SKM-1 treated with dmso at 0.1 percent for 144 hours (cell line): ENCODE results near the gene C1orf232.

Source experiments
- DNase-seq: peaks from one replicate; lab custom pipeline; 2025; ENCODE audit not compliant: unreplicated experiment; lab: John Stamatoyannopoulos, UW

C1orf232 gene

DNA sequence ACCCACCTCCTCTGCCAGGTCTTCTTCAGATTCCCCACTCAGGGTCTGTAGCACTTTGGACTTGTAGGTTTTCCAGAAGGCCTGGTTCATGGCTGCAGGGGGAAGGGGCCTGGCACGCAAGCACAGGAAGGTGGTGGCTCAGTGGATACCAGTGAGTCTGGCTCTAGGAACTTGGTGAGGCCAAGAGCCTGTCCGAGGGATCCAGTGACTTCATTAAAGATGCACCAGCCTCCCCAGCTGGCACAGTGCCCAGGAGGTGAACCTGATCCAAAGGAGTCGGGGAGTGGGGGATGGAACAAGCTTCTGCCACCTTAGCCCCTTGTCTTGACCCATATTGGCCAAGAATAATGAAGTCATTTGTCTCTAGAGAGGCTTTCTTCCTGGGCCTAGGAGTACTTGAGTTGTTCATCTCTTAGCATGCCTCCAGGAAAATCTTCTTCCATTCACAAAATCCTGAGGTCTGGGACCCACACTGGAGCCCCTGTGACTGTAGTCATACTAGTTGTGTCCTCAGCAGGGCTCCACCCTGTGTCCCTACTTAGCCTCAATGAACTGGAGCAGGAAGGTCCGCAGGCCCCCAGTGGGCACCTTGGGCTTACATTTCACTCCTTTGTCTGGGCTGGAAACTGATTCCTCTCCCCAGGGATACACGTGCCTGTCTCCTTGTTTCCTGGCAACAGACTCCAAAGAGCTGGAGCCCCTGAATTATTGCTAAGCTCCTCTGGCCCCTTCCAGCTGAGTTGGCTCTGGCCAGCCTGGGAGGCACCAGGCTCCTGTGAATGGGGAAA is at the start of gene C1orf232:
TSS of gene C1orf232 (minus strand) at position 554 of the 788 bp plus-strand sequence. CDS start at position 90, 464 bp downstream.
- DNase-seq = no peak

DNA sequence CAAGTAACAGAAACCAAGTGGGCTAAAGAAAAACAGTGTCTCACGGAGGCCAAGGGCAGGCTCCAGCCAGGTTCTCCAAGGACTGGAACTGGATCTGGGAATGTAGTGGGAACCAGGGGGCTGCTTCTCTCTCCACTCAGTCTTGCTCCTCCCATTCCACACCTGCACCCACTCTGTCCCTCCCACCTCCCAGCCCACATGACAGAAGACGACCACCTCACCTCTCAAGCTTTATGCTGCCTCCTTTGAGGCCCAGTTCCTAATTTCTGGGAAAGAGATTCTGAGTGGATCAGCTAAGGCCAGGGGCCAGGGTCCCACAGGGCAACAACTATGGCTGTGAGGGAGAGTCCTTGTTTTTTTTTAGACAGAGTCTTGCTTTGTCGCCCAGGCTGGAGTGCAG is 46.5 kb upstream of the C1orf232 start:
- DNase-seq = no peak

DNA sequence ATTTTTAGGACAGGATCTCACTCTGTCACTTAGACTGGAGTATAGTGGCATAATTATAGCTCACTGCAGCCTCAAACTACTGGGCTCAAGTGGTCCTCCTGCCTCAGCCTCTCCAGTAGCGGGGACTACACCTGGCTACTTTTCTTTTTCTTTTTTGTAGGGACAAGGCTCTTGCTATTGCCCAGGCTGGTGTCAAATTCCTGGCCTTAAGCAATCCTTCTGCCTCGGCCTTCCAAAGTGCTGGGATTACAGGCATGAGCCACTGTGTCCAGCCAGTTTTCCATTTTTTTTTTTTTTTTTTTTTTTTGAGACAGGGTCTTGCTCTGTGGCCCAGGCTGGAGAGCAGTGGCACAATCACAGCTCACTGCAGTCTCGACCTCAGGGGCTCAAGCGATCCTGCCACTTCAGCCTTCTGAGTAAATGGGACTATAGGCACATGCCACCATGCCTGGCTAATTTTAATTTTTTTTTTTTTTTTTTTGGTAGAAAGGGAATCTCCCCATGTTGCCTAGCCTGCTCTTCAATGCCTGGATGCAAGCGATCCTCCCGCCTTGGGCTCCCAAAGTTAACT is 44.7 kb upstream of the C1orf232 start:
- no peak for DNase-seq

DNA sequence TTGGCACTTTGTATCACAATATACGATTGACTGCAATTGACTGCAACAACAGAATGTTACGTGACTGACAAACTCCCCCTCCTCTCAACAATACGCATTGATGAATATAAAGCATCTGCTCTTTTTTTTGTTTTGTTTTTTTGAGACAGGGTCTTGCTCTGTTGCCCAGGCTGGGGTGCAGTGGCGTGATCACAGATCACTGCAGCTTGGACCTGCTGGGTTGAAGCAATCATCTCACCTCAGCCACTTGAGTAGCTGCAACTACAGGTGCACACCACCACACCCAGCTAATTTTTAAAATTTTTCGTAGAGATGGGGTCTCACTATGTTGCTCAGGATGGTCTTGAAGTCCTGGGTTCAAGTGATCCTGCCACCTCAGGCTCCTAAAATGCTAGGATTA is 44.0 kb upstream of the C1orf232 start:
- no peak for DNase-seq

DNA sequence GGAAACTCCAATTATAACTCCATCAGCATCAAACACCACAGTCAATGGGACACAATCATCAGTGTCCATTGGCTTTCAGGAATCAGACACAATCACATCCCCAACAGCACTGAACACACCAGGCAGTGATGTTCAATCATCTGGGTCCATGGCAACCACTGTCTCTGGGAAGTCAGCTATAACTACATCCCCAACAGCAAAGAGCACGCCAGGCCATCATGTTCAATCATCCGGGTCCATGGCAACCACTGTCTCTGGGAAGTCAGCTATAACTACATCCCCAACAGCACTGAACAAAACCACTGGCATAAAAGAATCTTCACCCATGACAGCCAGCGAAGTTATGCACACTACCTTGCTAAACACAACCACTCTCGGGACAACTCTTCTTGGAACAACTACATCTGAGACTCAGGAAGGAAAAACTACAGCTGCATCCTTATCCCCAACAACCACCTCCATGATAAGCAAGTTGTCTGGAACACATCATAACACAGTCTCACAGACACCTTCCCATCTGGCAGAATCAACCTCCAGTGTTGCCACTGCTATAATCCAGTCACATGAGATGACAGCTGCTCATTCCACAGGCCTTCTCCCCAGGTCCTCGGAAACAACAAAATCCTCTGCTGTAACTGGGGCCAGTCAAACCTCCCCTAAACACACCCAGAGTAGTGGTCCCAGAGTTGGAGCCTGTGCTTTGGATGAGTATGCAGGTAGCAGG is 41.5 kb upstream of the C1orf232 start:
- DNase-seq = no peak

DNA sequence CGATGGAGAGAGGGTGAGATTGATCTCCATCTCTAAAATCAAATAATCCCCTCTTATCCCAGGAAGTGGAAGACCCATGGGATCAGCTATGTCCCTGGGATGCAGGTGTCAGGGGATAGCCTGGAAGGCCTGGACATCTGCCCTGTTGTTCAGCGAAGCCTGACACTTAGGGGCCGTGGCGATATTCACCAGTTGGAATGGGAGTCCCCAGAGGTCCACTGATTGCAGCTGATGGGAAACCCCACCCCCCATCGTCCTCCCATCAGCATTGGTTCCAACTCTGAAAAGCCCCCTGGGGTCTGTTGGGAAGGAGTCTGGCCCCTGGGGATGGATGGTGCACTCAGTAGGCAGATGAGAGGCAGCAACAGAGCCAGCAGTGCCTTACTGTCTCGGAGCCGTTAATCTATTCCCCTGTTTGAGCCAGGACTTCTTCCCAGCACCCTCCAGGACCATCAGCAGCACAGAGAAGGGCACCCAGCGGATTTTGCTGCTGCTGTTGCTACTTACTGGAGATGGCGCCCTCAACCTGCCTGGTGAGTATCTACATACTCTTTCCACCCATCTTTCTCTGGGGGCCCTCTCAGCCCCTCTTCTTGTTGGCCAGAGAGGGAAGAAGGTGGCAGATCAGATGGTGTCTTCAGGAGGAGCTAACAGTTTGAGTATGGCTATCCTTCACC is 35.0 kb upstream of the C1orf232 start:
- DNase-seq = no peak

DNA sequence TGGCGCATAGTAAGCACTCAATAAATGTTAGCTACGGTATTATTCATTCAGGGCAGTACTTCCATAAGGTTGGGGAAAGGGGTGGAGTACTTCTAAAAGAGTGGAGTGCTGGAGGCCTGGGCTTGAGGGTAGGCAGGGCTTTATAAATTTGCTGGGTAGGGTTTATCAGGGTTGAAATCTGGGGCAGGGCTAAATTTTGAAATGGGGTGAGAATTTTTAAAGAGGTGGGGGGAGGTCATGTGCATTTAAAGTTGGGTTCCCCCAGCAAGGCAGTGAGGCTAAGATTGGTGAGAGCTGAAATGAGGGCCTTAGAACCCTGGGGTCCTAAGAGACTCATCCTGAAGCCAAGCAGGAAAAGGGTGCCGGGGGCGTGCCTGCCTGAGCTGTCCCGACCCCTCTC is 31.6 kb upstream of the C1orf232 start:
- no peak for DNase-seq

DNA sequence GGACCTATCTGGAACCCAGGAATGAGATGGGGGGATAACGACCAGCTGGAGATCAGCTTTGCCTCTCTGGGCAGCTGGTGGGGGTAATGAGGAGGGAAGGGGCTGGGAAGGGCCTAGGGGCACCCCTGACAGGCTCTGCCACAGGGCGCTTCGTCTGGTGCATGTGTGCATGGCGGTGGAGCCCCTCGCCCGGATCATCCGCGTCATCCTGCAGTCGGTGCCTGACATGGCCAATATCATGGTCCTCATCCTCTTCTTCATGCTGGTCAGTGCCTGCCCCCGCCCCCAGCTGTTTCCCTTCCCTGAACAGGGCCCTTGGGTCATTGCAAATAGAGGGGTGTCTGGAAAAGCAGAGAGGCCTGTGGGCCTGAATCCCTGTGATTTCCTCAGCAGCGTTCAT is 29.1 kb upstream of the C1orf232 start:
- DNase-seq = no peak

DNA sequence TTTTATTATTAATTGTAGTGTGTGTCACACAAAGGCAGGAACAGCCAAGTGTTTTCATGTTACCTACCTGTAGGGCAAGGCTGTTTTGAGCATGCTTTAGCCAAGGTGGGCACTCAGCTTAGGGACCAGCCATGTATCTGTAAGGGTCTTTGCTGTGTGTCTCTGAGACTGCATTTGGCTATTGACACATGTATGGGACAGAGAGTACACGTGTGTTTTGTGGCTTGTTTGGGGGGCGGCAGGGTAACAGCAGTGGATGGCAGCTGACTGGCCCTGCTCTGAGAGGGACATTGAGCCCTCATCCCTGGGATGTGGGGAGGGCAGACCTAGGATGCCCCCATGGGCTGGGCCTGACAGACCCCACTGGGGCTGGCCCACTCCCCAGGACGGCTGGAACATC is 28.5 kb upstream of the C1orf232 start:
- no peak for DNase-seq

DNA sequence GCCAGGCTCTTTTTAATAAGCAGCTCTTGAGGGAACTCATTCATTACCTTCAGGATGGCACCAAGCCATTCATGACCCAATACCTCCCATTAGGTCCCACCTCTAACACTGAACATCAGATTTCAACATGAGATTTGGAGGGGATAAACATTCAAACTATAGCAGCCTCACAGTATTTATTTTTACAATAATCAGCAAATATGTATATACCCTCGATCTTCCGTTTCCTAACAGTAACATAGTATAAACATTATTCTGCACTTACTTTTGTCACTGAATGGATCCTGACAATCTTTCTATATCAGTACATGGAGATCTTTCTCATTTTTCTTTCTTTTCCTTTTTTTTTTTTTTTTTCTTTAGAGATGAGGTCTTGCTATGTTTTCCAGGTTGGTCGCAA is 27.0 kb upstream of the C1orf232 start:
- DNase-seq = no peak

DNA sequence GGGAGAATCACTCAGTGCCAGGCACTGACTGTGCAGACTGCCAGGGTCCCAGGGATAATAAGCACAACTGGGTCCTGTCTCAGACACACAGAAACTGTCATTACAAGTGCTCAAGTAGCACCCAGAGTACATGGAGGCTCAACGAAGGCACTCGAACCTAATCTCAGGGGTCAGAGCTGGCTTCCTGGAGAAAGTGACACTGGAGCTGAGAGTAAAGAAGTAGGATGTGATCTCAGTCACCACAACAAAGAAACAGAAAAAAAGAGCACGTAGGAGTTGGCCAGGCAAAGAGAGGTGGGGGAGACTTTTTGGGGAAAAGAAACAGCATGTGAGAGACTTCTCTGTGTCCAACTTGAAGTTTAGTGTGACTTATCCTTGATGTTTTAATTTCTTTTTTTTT is 23.0 kb upstream of the C1orf232 start:
- DNase-seq = no peak

DNA sequence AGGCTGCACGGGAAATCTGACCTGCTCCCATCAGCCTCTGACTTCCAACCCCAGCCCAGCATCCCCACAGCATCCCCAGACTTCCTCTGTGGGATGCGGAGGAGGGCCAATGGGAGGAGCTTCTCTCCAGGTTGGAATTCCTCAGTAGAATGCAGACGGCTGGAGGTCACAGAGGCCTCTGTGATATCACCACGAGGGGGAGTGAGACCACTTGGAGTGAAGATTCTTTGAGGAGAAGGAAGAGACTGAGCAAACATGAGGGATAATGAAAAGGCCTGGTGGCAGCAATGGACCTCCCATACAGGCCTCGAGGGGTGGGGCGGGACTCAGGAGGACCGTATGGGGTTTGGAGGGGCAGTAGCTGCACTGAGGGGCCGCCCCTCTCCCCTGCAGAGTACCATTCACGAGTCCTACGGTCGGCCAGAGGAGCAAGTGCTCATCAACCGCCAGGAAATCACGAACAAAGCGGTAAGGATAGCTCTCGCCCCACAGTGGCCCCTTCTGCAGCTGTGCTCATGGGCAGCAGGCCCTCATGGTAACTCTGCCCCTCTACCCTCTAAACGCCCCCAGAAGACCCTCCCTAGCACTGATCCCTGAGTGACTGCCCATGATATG is 21.7 kb upstream of the C1orf232 start, which contains the start of gene CATSPER4:
TSS of gene CATSPER4 (plus strand) at position 230 of the 615 bp plus-strand sequence. CDS start at position 256, 26 bp downstream.
- no peak for DNase-seq

DNA sequence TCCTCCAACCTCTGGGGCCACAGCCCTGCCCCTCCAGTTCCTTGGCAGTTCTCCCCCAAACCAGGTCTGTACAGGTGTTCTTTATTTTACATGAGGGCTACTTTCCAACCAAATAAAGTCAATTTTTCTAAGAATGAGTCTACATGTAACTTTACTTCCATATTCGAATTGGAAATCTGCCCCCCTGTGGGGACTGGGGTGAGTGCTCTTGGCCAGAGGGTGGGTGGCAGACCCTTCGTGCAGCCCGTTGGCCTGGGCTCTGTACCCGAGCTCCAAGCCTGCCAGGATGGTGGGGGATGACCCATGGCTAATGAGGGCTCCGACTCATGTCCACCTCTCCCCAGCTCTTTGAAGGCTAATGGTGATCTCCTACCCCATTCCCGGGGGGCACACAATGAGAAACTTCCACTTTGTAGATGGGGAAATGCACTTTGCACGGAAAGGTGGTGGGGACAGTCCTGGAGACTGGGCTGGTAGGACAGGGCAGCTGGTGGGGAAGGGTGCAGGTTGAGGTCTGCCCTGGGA is 21.1 kb upstream of the C1orf232 start:
- DNase-seq = no peak

DNA sequence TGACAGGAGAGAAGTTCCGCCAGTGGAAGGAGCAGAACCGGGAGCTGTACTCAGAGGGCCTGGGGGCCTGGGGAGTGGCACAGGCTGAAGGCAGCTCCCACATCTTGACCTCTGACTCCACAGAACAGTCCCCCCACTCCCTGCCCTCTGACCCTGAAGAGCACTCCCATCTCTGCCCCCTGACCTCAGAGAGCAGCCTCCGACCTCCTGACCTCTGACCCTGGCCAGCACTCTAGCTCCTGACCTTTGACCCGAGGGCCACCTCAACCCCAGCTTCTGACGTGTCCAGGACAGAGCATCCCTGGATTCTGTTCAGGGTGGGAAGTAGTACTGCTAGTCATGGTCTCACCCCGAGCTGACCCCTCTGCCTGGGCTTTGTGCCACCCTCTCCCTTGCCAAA is 20.6 kb upstream of the C1orf232 start:
- no peak for DNase-seq

DNA sequence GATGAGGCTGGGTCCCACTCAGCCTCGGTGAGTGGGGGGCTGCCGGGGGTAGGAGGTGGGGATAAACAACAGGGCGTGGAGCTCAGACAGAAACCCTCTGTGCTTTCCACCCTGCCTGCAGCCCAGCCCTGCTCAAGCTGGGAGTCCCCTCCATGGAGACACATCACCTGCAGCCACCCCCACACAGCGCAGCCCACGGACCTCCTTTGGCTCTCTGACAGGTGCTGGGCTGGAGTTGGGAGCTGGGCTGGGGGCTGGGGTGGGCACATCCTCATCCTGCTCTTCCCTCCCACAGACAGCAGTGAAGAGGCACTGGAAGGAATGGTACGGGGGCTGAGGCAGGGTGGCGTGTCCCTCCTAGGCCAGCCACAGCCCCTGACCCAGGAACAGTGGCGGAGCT is 19.7 kb upstream of the C1orf232 start:
- DNase-seq = no peak

DNA sequence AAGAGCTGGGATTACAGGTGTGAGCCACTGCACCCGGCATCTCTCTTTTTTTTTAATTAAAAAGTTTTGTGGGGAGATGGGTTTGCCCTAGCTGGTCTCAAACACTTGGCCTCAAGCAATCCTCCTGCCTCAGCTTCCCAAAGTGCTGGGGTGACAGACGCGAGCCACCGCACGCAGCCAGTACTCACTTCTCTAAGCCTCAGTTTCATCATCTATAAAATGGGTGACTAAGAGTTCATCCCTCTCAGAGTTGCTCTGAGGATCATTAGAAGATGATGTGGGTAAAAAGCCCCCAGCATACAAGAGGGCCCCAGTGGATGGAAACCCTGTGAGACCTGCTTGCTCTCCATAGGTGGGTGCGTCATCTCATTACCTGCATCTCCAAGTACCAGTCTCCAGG is 19.1 kb upstream of the C1orf232 start:
- DNase-seq = no peak

DNA sequence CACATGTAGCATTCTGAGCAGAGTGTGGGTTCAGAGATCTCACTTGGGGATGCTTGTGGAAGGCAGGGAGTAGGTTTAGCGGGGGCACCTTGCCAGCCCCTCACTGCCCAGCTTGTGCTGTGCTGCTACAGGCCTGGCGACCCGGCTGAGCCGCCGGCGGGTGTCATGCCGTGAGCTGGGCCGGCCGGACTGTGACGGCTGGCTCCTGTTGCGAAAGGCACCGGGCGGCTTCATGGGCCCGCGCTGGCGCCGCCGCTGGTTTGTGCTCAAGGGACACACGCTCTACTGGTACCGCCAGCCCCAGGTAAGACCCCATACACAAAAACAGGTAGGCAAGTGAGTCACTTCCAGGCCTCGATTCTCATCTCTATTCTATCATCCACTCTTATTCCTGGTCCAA is 16.1 kb upstream of the C1orf232 start:
- no peak for DNase-seq

DNA sequence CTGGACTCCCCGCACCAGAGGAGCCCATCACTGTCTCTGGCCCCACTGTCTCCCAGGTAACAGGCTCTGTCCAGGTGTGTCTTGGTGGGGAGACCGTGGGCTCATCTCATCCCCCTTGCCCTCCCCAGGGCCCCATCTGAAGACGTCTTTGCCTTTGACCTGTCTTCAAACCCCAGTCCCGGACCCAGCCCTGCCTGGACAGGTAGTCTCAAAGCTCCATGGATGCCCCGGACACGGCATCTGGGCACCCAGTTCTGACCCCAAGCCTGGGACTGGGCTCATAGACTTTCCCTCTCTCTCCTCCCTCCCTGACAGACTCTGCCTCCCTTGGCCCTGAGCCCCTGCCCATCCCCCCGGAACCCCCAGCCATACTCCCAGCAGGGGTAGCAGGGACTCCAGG is 15.3 kb upstream of the C1orf232 start:
- no peak for DNase-seq

DNA sequence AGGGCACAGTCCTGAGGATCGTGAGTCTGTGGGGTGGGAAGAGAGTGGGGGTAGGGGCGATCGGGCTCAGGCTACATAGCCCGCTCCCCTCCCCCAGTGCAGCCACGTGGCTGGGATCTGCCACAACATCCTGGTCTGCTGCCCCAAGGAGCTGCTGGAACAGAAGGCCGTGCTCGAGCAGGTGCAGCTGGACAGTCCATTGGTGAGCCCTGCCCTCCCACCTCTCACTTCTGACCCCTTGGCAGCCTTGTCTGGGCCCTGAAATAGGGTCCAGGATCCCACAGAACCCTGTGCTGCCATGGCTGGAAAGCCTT is 13.6 kb upstream of the C1orf232 start:
- no peak for DNase-seq

DNA sequence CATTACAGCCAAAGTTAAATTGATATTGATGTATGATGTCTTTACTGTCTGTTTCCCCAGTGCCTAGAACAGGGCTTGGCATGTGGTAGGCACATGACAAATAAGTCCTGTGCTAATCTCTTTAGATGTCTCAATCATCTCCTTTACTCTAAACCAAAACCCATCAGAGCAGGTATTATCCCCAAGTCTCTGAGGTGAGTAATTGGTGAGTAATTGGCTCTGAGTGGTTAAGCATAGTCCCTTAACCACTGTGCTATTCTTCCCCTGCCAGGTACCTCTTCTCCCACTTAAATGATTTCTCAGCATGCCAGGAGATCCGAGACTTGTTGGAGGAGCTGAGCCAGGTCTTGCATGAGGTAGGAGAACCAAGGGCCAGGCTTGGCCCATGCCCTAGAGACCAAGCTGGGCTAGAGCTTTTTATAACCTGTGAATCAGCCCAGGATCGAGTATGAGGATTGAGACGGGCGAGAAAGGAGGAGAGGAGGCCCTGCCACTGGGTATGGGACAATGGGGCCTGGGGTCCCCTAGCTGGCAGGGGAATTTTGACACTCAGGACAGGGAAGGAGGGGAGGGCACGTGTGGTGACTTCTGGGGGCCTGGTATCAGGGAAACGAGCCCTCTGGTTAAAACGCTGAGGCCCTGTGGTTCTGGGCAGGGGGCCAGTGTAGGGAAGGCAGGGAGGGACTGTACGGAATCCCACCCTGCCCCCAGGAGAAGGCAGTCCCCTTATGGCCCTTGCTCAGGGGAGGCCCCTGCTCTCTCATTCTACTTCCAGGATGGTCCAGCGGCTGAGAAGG is 13.0 kb upstream of the C1orf232 start:
- DNase-seq = no peak
